Activated gamma-delta T cell (primary cell): ENCODE results near the gene MGLL.

Experiments used
- DNase-seq: peaks from one replicate; lab custom pipeline; 2025; lab: John Stamatoyannopoulos, UW

The MGLL gene

GRCh38 chr3:127723011-127723567, 99.2 kb downstream of the MGLL start:
- no peak for DNase-seq

GRCh38 chr3:127722091-127722784, 100.1 kb downstream of the MGLL start:
- no peak for DNase-seq

- DNase-seq: no peak
Observed at GRCh38 chr3:127720985-127721935, 101.1 kb downstream of the MGLL start.

GRCh38 chr3:127720161-127720823, 102.0 kb downstream of the MGLL start:
- no peak for DNase-seq

DNA sequence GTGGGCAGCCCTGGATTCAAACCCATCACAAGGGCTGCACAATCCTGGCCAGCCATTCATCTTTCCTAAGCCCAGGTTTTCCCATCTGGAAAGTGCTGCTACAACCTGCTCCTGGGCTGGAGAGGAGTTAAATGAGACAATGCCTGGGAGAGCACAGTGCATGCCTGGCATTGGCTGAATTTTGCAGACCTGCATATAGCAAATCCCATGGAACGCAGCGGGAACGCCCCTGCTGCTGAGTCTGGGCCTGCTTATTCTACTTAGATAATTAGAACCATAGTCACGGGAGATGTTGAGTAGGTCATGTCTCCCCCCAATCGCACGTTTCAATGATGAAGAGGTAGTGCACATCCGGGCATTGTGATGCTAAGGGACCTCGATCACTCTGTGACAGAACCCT, 102.9 kb downstream of the MGLL start:
- DNase-seq: no peak

DNA sequence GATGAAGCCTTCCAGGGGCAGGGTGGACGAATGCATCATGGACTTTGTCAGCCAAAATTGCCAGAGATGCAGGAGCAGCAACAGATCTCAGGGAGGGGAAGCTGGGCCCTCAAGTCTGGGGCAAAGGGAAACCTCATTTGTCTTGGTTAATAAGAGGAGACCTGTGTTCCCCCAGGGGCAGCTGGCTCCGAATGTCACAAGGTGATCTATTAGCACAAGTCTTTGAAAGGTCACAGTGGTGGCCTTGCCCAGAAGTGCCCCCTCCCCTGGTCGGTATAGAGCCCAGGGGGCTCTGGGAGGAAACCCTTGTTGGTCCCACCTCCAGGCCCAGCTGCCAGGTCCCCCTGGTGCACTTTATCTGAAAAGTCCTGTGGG, 103.4 kb downstream of the MGLL start:
- DNase-seq: no peak

DNA sequence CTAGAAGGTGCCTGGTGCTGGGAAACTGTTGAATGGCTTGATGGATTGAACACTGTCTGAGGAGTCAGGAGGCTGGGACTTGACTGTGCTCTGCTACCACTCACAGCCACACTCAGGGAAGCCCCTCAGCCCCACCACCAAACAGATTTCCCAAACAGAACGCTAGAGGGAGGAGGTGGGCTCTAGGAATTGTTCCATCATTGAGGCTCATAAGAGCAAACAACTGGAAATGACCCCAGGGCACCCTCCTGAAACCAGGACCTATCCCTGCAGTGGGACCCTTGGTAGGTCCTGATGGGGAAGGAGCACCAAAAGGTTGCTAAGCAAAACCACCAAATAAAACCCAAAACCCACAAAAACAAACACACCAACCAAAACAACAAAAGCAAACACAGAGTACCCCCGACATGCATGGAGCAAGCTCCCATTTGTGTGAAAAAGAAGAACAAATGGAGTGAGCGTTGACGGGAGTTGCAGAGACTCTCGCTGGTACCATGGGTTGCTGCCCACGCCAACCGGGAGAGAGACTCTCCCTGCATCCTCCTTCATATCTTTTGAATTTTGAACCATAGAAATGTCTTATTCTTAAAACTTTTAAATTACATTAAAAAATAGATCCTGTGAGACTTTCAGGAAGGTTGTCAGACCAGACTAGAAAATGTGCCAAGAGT, 103.9 kb downstream of the MGLL start:
- no peak for DNase-seq

DNA sequence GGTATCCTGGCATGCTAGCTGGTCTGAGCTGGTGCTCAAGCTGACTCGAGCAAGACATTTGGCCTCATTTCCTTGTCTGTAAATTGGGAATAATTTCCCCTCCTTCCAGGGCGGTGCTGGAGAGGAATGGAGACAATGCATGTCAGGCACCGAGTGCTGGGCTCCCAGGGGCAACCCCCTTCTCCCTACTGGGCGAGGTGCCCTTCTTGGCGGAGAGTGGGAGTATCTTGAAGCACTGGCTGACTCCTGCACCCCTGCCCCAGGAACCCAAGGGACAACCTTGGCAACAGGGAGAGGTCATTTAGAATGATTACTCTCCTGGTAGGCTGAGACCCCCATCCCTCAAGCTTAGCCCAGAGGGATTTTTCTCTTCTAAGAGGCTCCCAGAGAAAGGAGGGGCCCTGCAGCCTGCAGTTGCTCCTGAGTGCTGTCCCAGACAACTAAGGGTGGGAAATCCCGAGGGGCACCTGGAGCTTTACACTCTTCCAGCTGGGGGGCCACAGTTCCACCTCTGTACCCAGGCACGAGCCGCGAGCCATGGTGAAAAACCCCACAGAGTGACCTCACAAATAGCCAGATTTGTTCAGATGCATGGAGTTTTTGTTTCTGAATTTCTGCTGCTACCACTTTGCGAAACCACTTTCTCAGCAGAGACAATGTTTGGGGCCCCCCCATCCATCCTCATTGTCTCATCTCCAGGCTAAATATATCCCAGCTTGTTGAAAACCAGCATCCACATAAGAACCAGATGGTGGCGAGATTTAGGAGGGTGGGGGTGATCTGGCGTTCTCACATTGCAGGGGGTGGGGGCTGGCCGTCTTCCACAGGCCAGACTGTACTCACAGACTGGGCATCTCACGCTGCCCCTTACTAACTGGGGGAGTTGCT, 104.7 kb downstream of the MGLL start:
- no peak for DNase-seq

DNA sequence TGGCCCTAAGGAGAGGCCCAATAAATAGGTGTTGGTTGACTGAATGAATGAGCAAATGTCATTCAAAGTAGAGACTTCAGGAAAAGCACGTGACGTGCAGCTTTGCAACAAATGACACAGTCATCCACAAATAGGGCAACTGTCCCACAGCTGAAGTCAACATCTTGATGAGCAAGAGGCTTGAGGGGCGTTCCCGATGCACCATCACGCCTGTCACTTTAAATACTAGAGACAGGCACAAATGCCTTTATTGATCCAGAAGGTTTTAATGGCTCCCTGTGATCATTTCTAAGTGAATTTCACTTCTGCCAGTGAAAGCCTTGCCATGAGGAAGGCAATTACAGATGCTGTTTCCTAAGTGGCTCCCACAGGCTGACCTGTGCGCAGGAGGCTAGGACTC, 105.9 kb downstream of the MGLL start:
- no peak for DNase-seq

DNA sequence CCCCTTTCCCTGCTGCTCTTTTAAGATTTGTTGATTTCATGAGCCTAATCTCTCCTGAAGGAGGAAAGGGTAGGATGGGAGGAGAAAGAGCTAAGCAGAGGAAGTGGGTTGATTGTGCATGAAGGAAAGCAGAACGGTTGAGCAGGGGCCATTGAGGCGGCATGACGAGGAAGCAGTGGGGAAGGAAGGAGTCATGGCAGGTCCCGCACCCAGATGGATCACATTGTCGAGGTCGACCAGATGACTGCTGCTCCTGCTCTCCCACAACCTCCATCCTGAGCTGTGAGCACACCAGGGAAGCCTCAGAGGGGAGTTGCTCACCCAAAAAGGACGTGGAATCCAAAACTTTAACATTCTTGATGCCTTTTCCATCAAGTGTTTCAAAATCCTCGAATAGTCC, 106.8 kb downstream of the MGLL start:
- DNase-seq: no peak

GRCh38 chr3:127714866-127715265, 107.4 kb downstream of the MGLL start:
- no peak for DNase-seq

GRCh38 chr3:127714125-127714571, 108.2 kb downstream of the MGLL start:
- DNase-seq: no peak

DNA sequence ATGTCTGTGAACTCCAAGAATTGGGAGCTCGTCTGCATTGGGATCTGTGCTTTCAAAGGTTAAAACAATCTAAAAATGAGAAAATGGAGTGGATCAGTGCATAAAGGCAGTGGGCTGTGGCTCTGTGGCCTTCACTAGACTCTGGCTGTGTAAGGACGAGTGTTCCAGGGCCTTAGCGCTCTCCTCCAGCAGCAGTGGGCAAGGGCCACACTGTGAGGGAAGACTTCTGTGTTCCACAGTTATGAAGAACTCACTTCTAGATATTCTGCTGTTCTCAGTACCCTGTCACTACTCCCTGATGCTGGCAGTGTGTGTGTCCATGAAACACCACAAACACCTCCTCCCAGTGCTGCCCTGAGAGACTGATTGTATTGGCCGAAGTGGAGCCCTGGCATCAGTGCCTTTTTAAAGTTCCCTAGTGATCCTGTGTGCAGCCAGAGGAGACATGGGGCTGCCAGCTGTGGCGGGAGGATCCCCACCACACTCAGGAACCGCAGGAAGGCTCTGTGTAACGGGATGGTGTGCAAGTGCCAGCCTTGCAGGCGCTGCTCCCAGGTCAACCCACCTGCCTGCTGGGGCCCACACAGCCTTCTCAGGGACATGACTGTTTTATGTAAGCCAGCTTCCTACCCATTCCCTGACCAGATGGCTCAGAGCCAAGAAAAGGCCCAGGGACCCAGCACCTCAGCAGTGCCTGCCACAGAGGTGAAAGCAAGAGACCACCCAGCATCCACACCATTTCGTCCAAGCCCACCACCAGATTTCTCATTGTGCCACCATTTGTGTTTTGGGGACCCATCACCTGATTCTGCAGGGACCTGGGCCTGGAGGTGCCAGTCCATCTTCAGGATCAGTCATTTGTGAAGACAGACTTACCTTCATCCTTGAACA, 109.2 kb downstream of the MGLL start:
- no peak for DNase-seq

GRCh38 chr3:127712461-127712860, 109.9 kb downstream of the MGLL start:
- no peak for DNase-seq

- no peak for DNase-seq
Observed at GRCh38 chr3:127711896-127712295, 110.4 kb downstream of the MGLL start.

GRCh38 chr3:127711021-127711695, 111.2 kb downstream of the MGLL start:
- DNase-seq: no peak

DNA sequence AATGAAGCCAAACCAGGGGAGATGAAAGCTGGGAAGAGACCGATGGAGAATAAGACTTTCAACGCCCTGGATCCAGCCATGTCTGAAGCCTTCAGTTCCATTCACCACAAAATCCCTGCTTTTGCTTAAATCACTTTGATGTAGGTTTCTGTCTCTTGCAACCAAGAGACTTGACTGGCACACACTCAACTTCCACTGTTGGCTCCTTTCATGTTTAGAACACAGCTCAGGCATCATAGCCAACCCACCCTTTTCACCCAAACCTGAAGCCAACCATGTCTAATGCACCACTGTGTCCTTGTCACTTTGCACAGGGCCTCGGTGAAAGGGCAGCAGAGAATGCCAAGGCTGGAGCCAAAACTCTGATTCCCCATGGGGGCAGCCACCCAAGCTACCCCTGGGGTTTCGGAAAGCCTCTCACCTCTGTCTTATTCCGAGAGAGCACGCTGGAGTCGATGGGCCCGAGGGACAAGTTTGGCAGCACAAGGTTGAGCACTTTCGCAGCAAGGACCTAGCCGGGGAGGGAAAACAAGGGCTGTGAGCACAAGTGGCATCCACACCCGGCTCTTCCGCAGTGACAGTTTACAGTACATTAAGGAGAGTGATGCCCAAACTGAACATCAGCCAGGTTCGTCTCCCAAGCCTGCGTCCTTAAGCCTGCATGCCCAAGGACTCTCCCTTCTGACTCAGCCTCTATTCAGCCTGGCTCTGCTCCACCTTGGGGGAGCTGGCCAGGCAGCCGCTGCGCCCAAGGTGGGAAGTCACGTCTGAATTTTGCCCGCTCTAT, 112.0 kb downstream of the MGLL start:
- DNase-seq: no peak
